Measurements from ENCODE around the gene CRACR2A. TPM values are rescaled to one million over a fixed set of nuclear protein-coding genes. Genes with fewer than 3 reads are reported as not detected.

Gene CRACR2A
- total and polyA plus RNA-seq, 5 donors from 2014 or later = 8.2 to 42.9 (median 12.0) TPM

DNA sequence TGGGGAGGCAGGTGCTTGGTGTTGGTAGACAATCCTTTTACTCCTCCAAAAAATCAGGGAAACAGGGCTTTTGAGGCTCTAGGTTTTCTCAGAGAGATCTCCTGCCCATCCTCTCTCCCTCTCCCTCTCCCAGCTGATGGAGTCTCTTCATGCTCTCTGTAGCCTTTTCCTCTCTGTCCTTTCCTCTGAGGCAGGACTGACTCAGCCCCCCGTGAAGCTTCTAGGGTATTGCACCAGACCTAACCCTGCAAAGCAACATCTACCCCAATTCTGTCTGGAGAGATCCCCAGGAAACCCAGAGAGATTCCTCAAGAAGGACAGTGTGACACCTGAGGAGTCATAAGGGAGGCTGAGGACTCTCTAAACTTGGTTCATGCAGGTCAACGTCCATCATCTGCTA, 66.4 kb downstream of the CRACR2A start:
- Histone ChIP-seq H3K27me3 (ENCODE audit: control insufficient read depth, insufficient read depth, low read length) (no peaks in the 10 kb centered on the region), H3K36me3 (ENCODE audit: control insufficient read depth, insufficient read depth, low read length) (peaks cover 34% of the 10 kb centered on the region), H3K4me3 (ENCODE audit: low read depth, low read length) (no peak overlapping the region), H3K27ac (ENCODE audit: insufficient read depth, low read length, poor library complexity, severe bottlenecking) (no peak overlapping the region), H3K9me3 (ENCODE audit: control insufficient read depth in 2 of 2, low read length in 2 of 2) (no peaks in the 10 kb centered on the region), H3K4me1 (ENCODE audit: control insufficient read depth, insufficient read depth, low read length, poor library complexity, severe bottlenecking) (no peaks in the 10 kb centered on the region)
- Mint-ChIP-seq H3K36me3 (peaks cover 39% of the 10 kb centered on the region), H3K27me3 (no peaks in the 10 kb centered on the region), H3K4me1 (peaks cover 0 to 18% (median 5%) of the 10 kb centered on the region in 4 donors), H3K27ac (peak overlapping the region in 1 of 3 donors; percentile 27), H3K9me3 (peaks cover 0 to 4% (median 0%) of the 10 kb centered on the region in 7 donors), H3K4me3 (no peak overlapping the region)
- DNase-seq (no peak), ATAC-seq (ENCODE audit: low read depth in 2 of 2) (no peak)

- peaks cover 34% of the 10 kb centered on the region for H3K36me3 Mint-ChIP-seq
Measured at GRCh38 chr12:3685830-3686229, 67.1 kb downstream of the CRACR2A start.

DNA sequence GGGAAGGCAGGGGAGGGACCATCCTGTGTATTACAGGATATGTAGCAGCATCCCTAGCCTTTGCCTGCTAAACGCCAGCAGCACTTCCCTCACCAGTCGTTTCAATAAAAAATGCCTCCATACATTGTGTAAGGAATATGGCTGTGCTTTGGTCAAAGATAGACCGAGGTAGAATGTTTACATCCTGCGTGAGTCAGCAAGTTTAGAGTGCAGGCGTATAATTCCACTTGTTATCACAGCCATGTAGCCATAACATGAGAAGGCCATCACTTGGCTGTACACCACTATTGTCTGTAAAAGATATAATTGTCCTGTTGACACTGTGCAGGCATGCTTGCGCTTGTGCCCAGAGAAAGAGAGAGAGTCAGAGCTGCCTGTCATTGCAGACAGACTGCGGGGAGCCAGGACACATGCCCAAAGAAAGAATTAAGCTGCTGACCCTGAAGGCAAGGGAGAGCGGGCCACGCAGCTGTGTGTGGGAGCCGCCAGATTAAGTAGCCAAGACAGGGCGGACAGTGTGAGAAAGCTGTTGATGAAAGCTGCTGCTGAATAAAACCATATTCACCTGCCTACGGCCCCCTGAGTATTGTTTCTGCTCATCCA, 68.4 kb downstream of the CRACR2A start:
- H3K27ac ChIP-seq (ENCODE audit: insufficient read depth, low read length, poor library complexity, severe bottlenecking) = no peak overlapping the region
- no peaks in the 10 kb centered on the region for H3K4me1 ChIP-seq (ENCODE audit: control insufficient read depth, insufficient read depth, low read length, poor library complexity, severe bottlenecking)
- no peaks in the 10 kb centered on the region for H3K9me3 Mint-ChIP-seq
- DNase-seq = no peak
- H3K27ac Mint-ChIP-seq = no peak overlapping the region
- no peak for ATAC-seq (ENCODE audit: low read depth in 2 of 2)
- H3K4me3 Mint-ChIP-seq = no peak overlapping the region
- no peaks in the 10 kb centered on the region for H3K9me3 ChIP-seq (ENCODE audit: control insufficient read depth in 2 of 2, low read length in 2 of 2)
- peaks cover 0 to 14% (median 5%) of the 10 kb centered on the region in 4 donors for H3K4me1 Mint-ChIP-seq
- H3K4me3 ChIP-seq (ENCODE audit: low read depth, low read length) = no peak overlapping the region
- H3K27me3 Mint-ChIP-seq = no peaks in the 10 kb centered on the region
- no peaks in the 10 kb centered on the region for H3K27me3 ChIP-seq (ENCODE audit: control insufficient read depth, insufficient read depth, low read length)
- peaks cover 30% of the 10 kb centered on the region for H3K36me3 Mint-ChIP-seq
- peaks cover 49% of the 10 kb centered on the region for H3K36me3 ChIP-seq (ENCODE audit: control insufficient read depth, insufficient read depth, low read length)

More at GRCh38 chr12:3685830-3686229, 67.1 kb downstream of the CRACR2A start:
- no peak for ATAC-seq (ENCODE audit: low read depth in 2 of 2)
- peaks cover 0 to 4% (median 0%) of the 10 kb centered on the region in 7 donors for H3K9me3 Mint-ChIP-seq
- H3K9me3 ChIP-seq (ENCODE audit: control insufficient read depth in 2 of 2, low read length in 2 of 2) = no peaks in the 10 kb centered on the region
- H3K4me3 Mint-ChIP-seq = no peak overlapping the region
- H3K36me3 ChIP-seq (ENCODE audit: control insufficient read depth, insufficient read depth, low read length) = peaks cover 38% of the 10 kb centered on the region
- H3K4me1 Mint-ChIP-seq = peaks cover 0 to 18% (median 5%) of the 10 kb centered on the region in 4 donors
- H3K4me3 ChIP-seq (ENCODE audit: low read depth, low read length) = no peak overlapping the region
- H3K27me3 ChIP-seq (ENCODE audit: control insufficient read depth, insufficient read depth, low read length) = no peaks in the 10 kb centered on the region
- H3K27ac Mint-ChIP-seq = peak overlapping the region in 1 of 3 donors; percentile 6
- H3K27me3 Mint-ChIP-seq = no peaks in the 10 kb centered on the region
- H3K27ac ChIP-seq (ENCODE audit: insufficient read depth, low read length, poor library complexity, severe bottlenecking) = no peak overlapping the region
- no peaks in the 10 kb centered on the region for H3K4me1 ChIP-seq (ENCODE audit: control insufficient read depth, insufficient read depth, low read length, poor library complexity, severe bottlenecking)
- no peak for DNase-seq

DNA sequence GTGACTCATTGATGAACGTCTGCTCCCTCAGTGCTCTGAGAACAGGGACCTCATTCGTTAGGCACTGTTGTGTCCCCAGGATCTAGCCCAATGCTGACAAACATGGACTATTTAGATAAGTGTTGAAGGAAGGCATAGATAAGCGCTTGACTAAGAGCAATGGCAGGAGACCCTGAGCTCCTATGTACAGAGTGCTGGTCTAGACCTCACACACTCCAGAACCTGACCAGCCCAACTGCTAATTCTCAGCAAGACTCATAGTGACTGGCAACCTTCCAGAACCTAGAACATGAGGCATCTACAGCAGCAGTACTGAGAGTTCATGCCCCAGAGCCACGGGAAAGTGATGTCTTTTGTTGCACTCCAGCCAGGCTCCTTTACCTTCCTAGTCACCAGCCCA, 69.2 kb downstream of the CRACR2A start:
- Mint-ChIP-seq H3K27me3 (no peaks in the 10 kb centered on the region), H3K9me3 (no peaks in the 10 kb centered on the region), H3K36me3 (peaks cover 33% of the 10 kb centered on the region), H3K27ac (peak overlapping the region in 2 of 3 donors; percentile 43 to 74), H3K4me1 (peaks cover 0 to 10% (median 5%) of the 10 kb centered on the region in 4 donors), H3K4me3 (no peak overlapping the region)
- peaks cover 58% of the 10 kb centered on the region for H3K36me3 ChIP-seq (ENCODE audit: control insufficient read depth, insufficient read depth, low read length)
- H3K4me3 ChIP-seq (ENCODE audit: low read depth, low read length) = no peak overlapping the region
- H3K27ac ChIP-seq (ENCODE audit: insufficient read depth, low read length, poor library complexity, severe bottlenecking) = no peak overlapping the region
- H3K9me3 ChIP-seq (ENCODE audit: control insufficient read depth in 2 of 2, low read length in 2 of 2) = no peaks in the 10 kb centered on the region
- DNase-seq (no peak), ATAC-seq (ENCODE audit: low read depth in 2 of 2) (peak in 1 of 2 donors; percentile 21)
- no peaks in the 10 kb centered on the region for H3K27me3 ChIP-seq (ENCODE audit: control insufficient read depth, insufficient read depth, low read length)
- H3K4me1 ChIP-seq (ENCODE audit: control insufficient read depth, insufficient read depth, low read length, poor library complexity, severe bottlenecking) = no peaks in the 10 kb centered on the region

GRCh38 chr12:3681595-3682061, 71.3 kb downstream of the CRACR2A start:
- H3K4me3 Mint-ChIP-seq = no peak overlapping the region
- H3K36me3 ChIP-seq (ENCODE audit: control insufficient read depth, insufficient read depth, low read length) = peaks cover 76% of the 10 kb centered on the region
- H3K27me3 Mint-ChIP-seq = no peaks in the 10 kb centered on the region
- no peaks in the 10 kb centered on the region for H3K9me3 ChIP-seq (ENCODE audit: control insufficient read depth in 2 of 2, low read length in 2 of 2)
- no peaks in the 10 kb centered on the region for H3K4me1 ChIP-seq (ENCODE audit: control insufficient read depth, insufficient read depth, low read length, poor library complexity, severe bottlenecking)
- peak overlapping the region in 1 of 3 donors; percentile 15 for H3K27ac Mint-ChIP-seq
- no peaks in the 10 kb centered on the region for H3K27me3 ChIP-seq (ENCODE audit: control insufficient read depth, insufficient read depth, low read length)
- H3K9me3 Mint-ChIP-seq = no peaks in the 10 kb centered on the region
- H3K4me1 Mint-ChIP-seq = peaks cover 0 to 7% (median 6%) of the 10 kb centered on the region in 4 donors
- ATAC-seq (ENCODE audit: low read depth in 2 of 2) (no peak), DNase-seq (no peak)
- H3K36me3 Mint-ChIP-seq = peaks cover 42% of the 10 kb centered on the region
- no peak overlapping the region for H3K4me3 ChIP-seq (ENCODE audit: low read depth, low read length)
- no peak overlapping the region for H3K27ac ChIP-seq (ENCODE audit: insufficient read depth, low read length, poor library complexity, severe bottlenecking)

DNA sequence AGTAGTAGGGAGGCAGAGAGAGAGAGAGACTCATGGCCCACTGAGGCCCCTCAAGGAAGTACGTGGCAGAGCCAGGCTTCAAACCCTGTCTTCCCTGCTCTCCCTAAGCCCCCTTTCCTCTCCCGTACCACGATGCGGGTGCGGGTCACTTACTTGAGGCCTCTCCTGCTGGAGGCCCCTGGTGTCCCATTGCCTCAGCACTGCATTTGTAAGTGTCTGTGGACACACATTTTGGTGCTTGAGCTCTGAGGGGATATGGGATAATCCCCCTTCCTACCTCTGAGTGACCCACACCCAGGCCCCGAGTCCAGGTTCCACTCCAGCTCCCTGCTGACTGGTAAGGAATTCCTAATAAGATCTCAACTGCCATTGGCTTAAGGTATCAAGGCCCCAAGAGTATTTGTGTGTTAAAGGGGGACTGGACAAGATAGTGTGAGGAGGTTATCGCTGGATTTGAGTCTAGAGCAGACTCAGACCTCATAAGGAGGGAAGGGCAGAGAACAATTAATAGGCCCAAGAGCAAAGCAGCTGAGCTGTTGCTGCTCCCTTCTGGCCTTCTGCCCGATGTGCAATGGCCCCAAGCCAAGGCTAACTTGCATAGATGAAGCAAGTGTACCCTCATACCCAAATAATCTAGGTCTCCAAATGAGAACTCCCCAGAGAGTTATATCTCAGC, 71.9 kb downstream of the CRACR2A start:
- DNase-seq (no peak), ATAC-seq (ENCODE audit: low read depth in 2 of 2) (no peak)
- H3K4me1 ChIP-seq (ENCODE audit: control insufficient read depth, insufficient read depth, low read length, poor library complexity, severe bottlenecking) = no peaks in the 10 kb centered on the region
- Mint-ChIP-seq H3K4me1 (peaks cover 0 to 7% (median 6%) of the 10 kb centered on the region in 4 donors), H3K27ac (peak overlapping the region in 1 of 3 donors; percentile 15), H3K4me3 (no peak overlapping the region), H3K36me3 (peaks cover 45% of the 10 kb centered on the region), H3K27me3 (no peaks in the 10 kb centered on the region), H3K9me3 (no peaks in the 10 kb centered on the region)
- H3K27me3 ChIP-seq (ENCODE audit: control insufficient read depth, insufficient read depth, low read length) = no peaks in the 10 kb centered on the region
- no peak overlapping the region for H3K4me3 ChIP-seq (ENCODE audit: low read depth, low read length)
- no peak overlapping the region for H3K27ac ChIP-seq (ENCODE audit: insufficient read depth, low read length, poor library complexity, severe bottlenecking)
- H3K9me3 ChIP-seq (ENCODE audit: control insufficient read depth in 2 of 2, low read length in 2 of 2) = no peaks in the 10 kb centered on the region
- peaks cover 74% of the 10 kb centered on the region for H3K36me3 ChIP-seq (ENCODE audit: control insufficient read depth, insufficient read depth, low read length)

DNA sequence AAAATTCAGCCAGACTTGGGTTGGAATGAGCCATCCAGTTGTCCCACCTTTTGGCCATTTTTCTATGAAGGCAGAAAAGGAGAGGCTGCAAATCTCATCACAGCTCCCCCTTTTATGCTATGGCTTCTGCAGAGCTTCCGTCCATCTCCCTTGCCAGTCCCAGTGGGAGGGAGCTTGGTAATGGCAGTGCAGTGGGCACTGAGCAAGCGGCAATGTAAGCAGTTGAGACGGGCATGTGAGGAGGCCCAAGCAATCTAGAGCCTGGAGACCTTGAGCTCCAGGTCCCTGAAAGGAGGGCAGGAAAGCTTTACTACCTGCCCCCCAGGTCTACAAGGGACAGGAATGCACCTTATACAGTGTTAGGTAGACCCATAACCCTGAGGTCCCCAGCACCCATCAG, 73.1 kb downstream of the CRACR2A start:
- H3K27ac ChIP-seq (ENCODE audit: insufficient read depth, low read length, poor library complexity, severe bottlenecking) = no peak overlapping the region
- no peak for ATAC-seq (ENCODE audit: low read depth in 2 of 2)
- no peak for DNase-seq
- Mint-ChIP-seq H3K9me3 (no peaks in the 10 kb centered on the region), H3K36me3 (peaks cover 40% of the 10 kb centered on the region), H3K27ac (no peak overlapping the region), H3K4me3 (no peak overlapping the region), H3K27me3 (no peaks in the 10 kb centered on the region), H3K4me1 (peaks cover 0 to 6% (median 3%) of the 10 kb centered on the region in 4 donors)
- no peaks in the 10 kb centered on the region for H3K4me1 ChIP-seq (ENCODE audit: control insufficient read depth, insufficient read depth, low read length, poor library complexity, severe bottlenecking)
- no peaks in the 10 kb centered on the region for H3K27me3 ChIP-seq (ENCODE audit: control insufficient read depth, insufficient read depth, low read length)
- peaks cover 77% of the 10 kb centered on the region for H3K36me3 ChIP-seq (ENCODE audit: control insufficient read depth, insufficient read depth, low read length)
- no peak overlapping the region for H3K4me3 ChIP-seq (ENCODE audit: low read depth, low read length)
- H3K9me3 ChIP-seq (ENCODE audit: control insufficient read depth in 2 of 2, low read length in 2 of 2) = no peaks in the 10 kb centered on the region

All from CD4-positive, CD25-positive, alpha-beta regulatory T cell (primary cell).